ENCODE results near the gene CHMP5.

Gene CHMP5

DNA sequence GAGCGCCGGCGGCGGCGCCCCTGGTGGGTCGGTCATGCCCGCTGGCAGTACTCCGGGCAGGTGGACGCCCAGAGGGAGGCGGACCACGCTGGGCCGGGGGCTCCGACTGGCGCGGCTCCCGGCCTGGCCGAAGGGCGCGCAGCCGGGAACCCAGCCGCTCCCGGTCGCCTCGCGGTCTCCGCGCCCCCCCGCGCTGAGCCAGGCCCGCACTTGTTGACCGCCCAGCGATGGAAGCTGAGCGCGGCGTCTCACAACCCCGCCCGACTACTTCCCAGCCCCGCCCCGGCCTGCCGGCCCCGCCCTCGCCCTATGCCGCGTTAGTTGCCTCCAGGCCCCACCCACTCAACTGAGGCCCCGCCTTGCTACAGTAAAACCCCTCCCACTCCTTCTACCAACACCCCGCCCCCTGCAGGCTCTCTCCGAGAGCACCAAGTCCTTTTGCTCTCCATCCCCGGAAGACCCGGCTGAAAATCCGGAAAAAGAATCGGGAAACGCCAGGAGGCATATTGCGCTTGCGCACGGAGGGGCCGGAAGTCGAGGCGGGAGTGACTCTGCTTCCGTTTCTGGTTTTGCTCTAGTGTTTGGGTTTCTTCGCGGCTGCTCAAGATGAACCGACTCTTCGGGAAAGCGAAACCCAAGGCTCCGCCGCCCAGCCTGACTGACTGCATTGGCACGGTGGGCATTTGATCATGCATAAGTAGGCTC is at the start of gene CHMP5, which contains the start of gene BAG1:
TSS of gene CHMP5 (plus strand) at position 577 of the 705 bp plus-strand sequence. CDS start at position 607, 30 bp downstream.
TSS of gene BAG1 (minus strand) at position 236 of the 705 bp plus-strand sequence.
- DNase-seq: peak; percentile 100

DNA sequence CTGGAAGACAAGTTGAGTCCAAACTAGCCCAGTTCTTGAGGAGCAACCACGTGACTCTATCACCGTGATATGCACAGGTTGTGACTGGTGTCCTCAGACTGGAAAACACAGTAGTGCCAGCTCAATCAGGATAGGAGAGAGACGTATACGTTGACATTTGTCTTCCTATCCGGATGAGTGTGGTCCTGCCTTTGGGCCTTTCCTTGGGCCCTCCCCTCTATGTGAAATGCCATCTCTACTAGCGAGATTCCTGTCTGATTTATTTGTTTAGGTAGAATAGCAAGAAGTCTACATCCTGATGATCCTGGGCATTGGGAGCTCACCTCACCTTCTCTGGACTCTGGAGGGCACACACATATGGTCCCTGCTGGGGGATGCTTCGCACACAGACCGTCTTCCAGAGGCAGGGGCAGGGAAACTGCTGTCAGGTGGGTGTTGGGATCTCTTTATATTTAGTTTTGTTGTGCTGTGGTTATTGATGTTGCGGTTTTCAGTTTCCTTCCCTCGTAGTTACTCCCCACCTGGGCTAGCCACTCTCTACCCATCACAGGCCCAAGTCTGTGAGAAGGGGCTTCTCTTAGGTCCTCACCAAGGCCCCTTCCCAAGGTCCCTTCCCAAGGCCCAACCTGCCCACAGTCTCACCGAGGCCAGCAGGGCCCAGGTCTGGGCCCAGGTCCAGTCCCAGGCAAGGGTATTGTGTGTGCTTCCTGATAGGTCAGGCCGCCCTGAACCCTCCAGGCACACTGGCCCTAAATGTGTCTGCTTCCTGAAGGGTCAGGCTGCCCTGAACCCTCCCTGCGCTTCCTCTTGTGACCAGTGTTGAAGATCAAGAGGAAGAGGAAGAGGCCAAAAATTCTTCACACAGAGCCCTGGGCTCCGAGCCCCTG is 43.9 kb upstream of the CHMP5 start:
- no peak for DNase-seq

- DNase-seq: no peak
These were observed 43.3 kb upstream of the CHMP5 start for GRCh38 chr9:33221568-33221884.

DNA sequence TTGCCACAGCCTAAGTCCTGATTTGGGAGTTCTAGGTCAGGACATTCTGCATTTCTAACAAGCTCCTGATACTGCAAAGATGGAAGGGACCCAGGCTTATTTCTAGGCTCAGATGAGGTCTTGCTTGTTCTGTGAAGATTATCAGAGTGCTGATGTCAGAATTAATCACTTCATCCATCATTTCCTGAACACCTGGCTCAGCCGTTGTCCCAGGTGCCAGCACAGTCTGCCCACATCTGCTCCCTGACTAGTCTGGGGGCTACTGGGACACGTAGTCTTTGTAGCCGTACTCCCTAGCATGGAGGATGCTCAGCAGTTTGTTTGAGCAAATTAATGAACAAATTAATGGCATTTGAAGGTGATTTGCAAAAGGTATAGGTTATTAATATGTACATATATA is 42.8 kb upstream of the CHMP5 start:
- no peak for DNase-seq

GRCh38 chr9:33223696-33224095 is 41.2 kb upstream of the CHMP5 start:
- DNase-seq: no peak

DNA sequence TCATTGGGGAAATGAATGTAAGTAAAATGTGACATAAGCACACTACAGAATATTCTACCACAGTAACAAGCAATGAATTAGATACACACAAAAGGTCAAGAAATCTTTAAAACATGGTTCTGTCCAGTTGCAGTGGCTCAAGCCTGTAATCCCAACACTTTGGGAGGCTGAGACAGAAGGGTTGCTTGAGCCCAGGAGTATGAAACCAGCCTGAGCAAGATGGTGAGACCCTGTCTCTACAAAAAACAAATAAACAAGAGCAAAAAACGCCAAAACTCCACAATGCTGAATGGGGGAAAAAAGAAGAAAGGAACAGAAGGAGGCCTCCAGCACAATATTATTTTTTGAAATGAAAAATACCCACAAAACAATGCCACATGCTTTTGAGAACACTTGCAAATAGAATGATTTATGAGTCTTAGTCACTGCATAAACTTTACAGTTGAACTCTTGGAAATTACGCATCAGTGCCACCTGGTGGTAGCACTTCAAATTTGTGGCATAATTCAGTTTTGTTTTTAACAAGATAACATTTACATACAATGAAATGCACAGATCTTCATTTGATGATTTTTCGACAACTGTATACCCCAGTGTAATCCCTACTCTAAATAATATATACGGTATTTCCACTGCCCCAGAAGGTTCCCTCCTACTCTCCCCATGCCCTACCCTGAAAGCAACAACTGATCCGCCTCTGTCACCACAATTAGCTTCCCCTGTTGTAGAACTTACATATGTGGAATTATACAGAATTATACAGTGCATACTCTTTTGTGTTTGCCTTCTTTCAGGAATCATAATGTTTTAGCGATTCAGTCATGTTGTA is 39.3 kb upstream of the CHMP5 start:
- peak; percentile 75 for DNase-seq

- DNase-seq: no peak
These were observed 37.8 kb upstream of the CHMP5 start for GRCh38 chr9:33227008-33227398.

- DNase-seq: no peak
These were observed 37.1 kb upstream of the CHMP5 start for GRCh38 chr9:33227741-33228140.

DNA sequence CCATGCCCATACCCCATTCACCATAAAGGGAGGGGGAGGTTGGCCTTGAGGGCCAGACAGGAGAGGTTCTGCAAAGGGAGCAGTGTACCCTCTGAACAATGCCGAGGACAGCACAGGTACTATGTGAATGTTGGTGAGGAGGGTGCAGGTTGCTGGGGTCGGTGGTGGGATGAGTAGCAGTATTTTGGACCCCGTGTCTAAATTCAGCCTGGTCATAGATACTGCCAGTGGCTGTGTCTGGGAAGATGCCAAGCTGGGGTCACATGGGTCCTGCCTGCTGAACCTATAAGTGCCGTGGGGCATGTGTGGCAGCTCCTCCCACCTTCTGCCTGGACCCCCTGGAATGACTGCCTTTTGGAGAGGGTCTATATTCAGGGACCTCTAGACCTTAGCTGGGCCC is 36.2 kb upstream of the CHMP5 start:
- no peak for DNase-seq

- no peak for DNase-seq
These were observed 35.3 kb upstream of the CHMP5 start for GRCh38 chr9:33229359-33230114.

- DNase-seq: no peak
These were observed 33.9 kb upstream of the CHMP5 start for GRCh38 chr9:33230756-33231622.

GRCh38 chr9:33231623-33231942 is 33.3 kb upstream of the CHMP5 start:
- no peak for DNase-seq

DNA sequence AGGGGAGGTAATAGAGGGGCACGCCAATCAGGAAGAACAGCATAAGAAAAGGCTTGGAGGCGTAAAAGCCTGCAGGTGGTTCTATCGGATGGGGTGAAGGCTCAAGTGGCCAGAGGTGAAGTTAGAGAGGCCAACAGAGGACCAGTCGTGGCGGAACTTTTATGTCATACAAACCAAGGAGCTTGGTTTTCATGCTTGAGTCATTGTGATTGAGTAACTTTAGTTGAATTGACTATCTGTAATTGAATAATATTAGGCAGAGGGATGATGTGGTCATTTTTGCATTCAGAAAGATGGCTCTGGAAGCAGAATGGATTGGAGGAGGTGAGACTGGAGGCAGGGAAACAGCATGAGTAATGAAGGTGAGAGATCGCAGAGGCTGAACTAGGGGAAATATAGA is 32.0 kb upstream of the CHMP5 start:
- no peak for DNase-seq

DNA sequence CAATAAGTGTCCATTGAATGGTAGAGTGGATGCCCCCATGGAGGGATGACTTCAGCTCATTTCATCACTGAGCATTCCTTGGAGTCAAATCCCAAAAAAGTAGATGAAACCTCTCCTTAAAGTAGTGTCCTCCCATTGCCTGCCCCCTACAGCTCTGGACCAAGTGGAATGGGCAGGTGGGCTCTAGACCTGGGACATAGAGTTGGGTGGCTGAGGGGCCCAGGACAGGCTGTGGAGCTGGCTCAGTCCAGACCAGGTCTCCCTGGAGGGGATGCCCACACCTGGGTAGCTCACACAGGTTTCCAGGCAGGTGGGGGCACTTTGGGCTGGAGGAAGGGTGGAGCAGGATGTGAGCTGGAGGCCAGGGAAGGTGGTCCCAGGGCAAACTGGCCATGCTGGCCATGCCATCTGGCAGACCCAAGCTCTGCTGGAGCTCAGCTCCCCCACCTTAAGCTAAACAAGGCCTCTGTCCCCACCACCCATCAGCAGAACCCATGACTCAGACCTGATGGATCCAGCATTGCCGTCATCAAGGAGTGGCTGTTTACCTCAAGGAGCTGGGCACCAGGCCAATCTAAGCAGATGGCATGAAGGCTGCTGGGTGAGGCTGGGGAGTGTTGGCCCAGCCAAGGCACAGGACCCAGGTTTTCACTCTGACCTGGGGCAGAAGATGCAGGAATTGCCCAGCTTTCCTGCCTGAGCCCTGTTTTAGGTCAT is 31.1 kb upstream of the CHMP5 start:
- no peak for DNase-seq

GRCh38 chr9:33234511-33235467 is 30.1 kb upstream of the CHMP5 start:
- DNase-seq: no peak

GRCh38 chr9:33236571-33236970 is 28.3 kb upstream of the CHMP5 start:
- DNase-seq: no peak

GRCh38 chr9:33239921-33240320 is 24.9 kb upstream of the CHMP5 start, which contains the start of gene SPINK4:
Gene SPINK4 (plus strand): TSS chr9:33240167. CDS start chr9:33240209, 42 bp downstream.
- no peak for DNase-seq

- no peak for DNase-seq
These were observed 23.6 kb upstream of the CHMP5 start for GRCh38 chr9:33241298-33241697.

- DNase-seq: no peak
These were observed 22.2 kb upstream of the CHMP5 start for GRCh38 chr9:33242609-33243134.

Data from activated CD4-positive, alpha-beta T cell treated with anti-CD3 and anti-CD28 coated beads, Interleukin-10, Interleukin-2, amounts not matched to agents 100 ng/mL and 50 ng/mL, durations not matched to agents 16 hours and 8 hours (primary cell).